GM19397 (cell line): ENCODE data around the gene ATIC.
A peak's percentile ranks its signal among the peaks of the same experiment; 100 is the strongest.
"Not testable (repeated sequence)": the region's sequence is repeated elsewhere in the genome, so short reads cannot be mapped to it uniquely, and the experiment has no call there.

Source experiments
- ATAC-seq: cut with Tn5 transposase; IDR thresholded peaks from one replicate; pipeline ENCODE4 v1.9.1; 2021; ENCODE audit warnings: mild to moderate bottlenecking, moderate library complexity; ENCODE audit not compliant: unreplicated experiment

The ATIC gene

GRCh38 chr2:215311625-215312396 lies at the start of gene ATIC:
TSS of gene ATIC (plus strand) at chr2:215312059. CDS start at chr2:215312143, 84 bp downstream.
- peak; percentile 99 for ATAC-seq

- no peak for ATAC-seq
Observed at GRCh38 chr2:215262303-215262702, 49.6 kb upstream of the ATIC start.

- no peak for ATAC-seq
Observed at GRCh38 chr2:215262741-215263362, 49.0 kb upstream of the ATIC start.

GRCh38 chr2:215264374-215264773 lies 47.5 kb upstream of the ATIC start:
- no peak for ATAC-seq

GRCh38 chr2:215269397-215270117 lies 42.3 kb upstream of the ATIC start:
- no peak for ATAC-seq

- ATAC-seq = no peak
Observed at GRCh38 chr2:215270118-215270451, 41.8 kb upstream of the ATIC start.

GRCh38 chr2:215271446-215271845 lies 40.4 kb upstream of the ATIC start:
- ATAC-seq = no peak

GRCh38 chr2:215272918-215273317 lies 38.9 kb upstream of the ATIC start:
- no peak for ATAC-seq

GRCh38 chr2:215274829-215275228 lies 37.0 kb upstream of the ATIC start:
- no peak for ATAC-seq

- no peak for ATAC-seq
Observed at GRCh38 chr2:215275824-215276223, 36.0 kb upstream of the ATIC start.

GRCh38 chr2:215277944-215278343 lies 33.9 kb upstream of the ATIC start:
- ATAC-seq = no peak

- ATAC-seq = no peak
Observed at GRCh38 chr2:215280326-215280725, 31.5 kb upstream of the ATIC start.

- ATAC-seq = no peak
Observed at GRCh38 chr2:215283221-215283620, 28.6 kb upstream of the ATIC start.

- ATAC-seq = no peak
Observed at GRCh38 chr2:215286309-215286708, 25.6 kb upstream of the ATIC start.

- ATAC-seq = no peak
Observed at GRCh38 chr2:215288112-215288815, 23.6 kb upstream of the ATIC start.

- no peak for ATAC-seq
Observed at GRCh38 chr2:215290980-215291599, 20.8 kb upstream of the ATIC start.

GRCh38 chr2:215293879-215294278 lies 18.0 kb upstream of the ATIC start:
- no peak for ATAC-seq

- ATAC-seq = no peak
Observed at GRCh38 chr2:215299337-215299859, 12.5 kb upstream of the ATIC start.

- ATAC-seq = no peak
Observed at GRCh38 chr2:215301994-215302393, 9.9 kb upstream of the ATIC start.

- ATAC-seq = not testable (repeated sequence)
Observed at GRCh38 chr2:215311259-215311624, 617 bp upstream of the ATIC start.

- no peak for ATAC-seq
Observed at GRCh38 chr2:215313255-215313613, 1.4 kb downstream of the ATIC start.
